Hair follicular keratinocyte (primary cell): Measurements from ENCODE around the gene DNMT3L. TPM values are rescaled to one million over a fixed set of nuclear protein-coding genes. Genes with fewer than 3 reads are reported as not detected.

Experiments used
- total RNA-seq: library from RNA; depleted of rRNA; stranded (reverse); fragments of >200 nt; gene quantifications from 2 replicates; pipeline ENCODE4 v1.2.3, GENCODE V29; 2015

Gene DNMT3L
- not detected in 2 replicates for total RNA-seq

GRCh38 chr21:44261675-44262295 is at the start of gene DNMT3L:
TSS of gene DNMT3L (minus strand) at chr21:44261897. CDS start at chr21:44261259, 638 bp downstream.

DNA sequence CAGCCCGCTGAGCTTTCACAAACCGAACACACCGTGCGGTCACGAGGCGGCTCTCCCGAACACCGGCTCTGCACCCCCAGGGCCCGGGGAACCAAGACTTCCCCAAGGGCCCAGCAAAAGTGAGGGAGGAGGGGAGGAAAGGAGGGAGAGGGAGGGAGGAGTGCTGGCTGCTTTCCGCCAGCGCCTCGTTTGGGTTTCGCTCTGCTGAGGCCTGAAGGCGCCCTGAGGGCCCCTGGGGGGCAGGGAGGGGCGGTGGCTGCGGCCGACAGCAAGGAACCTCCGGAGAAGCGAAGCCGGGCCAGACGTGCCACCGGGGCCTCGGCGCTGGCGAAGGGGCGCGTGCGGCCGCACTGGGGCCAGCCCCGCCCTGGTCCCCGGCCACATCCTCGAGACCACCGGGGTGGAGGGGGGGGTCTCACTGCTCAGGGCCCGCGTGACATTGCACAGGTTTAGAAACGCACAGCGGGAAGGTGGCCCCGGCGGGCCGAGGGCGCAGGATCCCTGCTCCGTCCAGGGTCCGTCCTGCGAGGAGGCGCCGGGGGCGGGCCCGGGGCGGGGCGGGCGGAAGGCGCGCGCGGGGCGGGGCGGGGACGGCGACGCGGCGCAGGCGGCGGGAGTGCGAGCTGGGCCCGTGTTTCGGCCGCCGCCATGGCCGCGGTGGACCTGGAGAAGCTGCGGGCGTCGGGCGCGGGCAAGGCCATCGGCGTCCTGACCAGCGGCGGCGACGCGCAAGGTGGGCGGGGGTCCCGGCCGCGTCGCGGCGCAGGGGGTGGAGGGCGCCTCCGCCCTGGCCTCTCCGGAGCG is 38.0 kb upstream of the DNMT3L start, which contains the start of gene PFKL:
Gene PFKL, plus strand, starts transcription at position 596 of the 804 bp plus-strand sequence. Its CDS starts 53 bp downstream, at position 649.

GRCh38 chr21:44285138-44285992 is 23.7 kb upstream of the DNMT3L start, which contains the start of gene AIRE:
TSS of gene AIRE (plus strand) at chr21:44285876. CDS start at chr21:44286007, 131 bp downstream.

GRCh38 chr21:44240842-44241241 is 20.9 kb downstream of the DNMT3L start, which contains the start of gene ICOSLG:
TSS of gene ICOSLG (minus strand) at chr21:44240943. CDS start at chr21:44240817, 126 bp downstream.

Other genes starting within 250 kb of the DNMT3L start
- gene TRAPPC10, start 249.6 kb downstream of the DNMT3L start, total RNA-seq: 12.7 and 13.2 TPM in 2 replicates
- gene PWP2, start 154.5 kb downstream of the DNMT3L start, total RNA-seq: 35.1 and 39.1 TPM in 2 replicates
- 25.0 and 37.2 TPM in 2 replicates for gene GATD3, start 128.2 kb downstream of the DNMT3L start, total RNA-seq
- gene ICOSLG, start 21.0 kb downstream of the DNMT3L start, total RNA-seq: 0.57 and 1.0 TPM in 2 replicates
- gene AIRE, start 24.0 kb upstream of the DNMT3L start, total RNA-seq: not detected in 2 replicates
- gene PFKL, start 38.2 kb upstream of the DNMT3L start, total RNA-seq: 99.3 and 102 TPM in 2 replicates
- 11.2 and 15.1 TPM in 2 replicates for gene CFAP410, start 77.5 kb upstream of the DNMT3L start, total RNA-seq
- gene TRPM2, start 91.7 kb upstream of the DNMT3L start, total RNA-seq: 0.46 TPM in 1 of 2 replicates, not detected in the other
- gene LRRC3, start 193.6 kb upstream of the DNMT3L start, total RNA-seq: 1.9 and 3.3 TPM in 2 replicates